ENCODE measurements around the gene ALK.

Gene ALK

DNA sequence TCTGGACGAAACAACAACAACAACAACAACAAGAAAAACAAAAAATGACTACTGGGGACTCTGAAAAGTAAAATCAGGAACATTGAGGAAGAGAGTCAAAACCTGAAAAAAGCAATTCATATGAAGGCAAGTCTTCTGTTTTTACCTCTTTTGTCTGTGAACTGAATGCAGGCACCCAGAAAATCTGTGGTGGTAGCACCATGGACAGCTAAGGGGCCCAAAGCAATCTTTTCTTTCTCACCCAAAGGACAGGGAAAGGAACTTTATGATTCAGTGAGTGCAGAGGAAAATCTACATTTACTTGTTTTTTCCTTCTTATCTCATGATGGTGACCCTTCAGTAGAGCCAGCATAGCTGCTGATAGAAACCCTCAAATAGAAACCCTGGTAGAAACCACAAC, 10.4 kb downstream of the ALK start:
- no peaks in the 10 kb centered on the region for H3K9me3 ChIP-seq
- H3K9ac ChIP-seq = no peak overlapping the region
- TF ChIP-seq Cebpa-rat (IDR thresholded peaks at IDR 0.05) = no peak
- H3K36me3 ChIP-seq = no peaks in the 10 kb centered on the region
- H3K4me2 ChIP-seq = no peak overlapping the region
- H3K27ac ChIP-seq = no peak overlapping the region
- peaks cover 11% of the 10 kb centered on the region for H3K4me1 ChIP-seq
- no peaks in the 10 kb centered on the region for H3K27me3 ChIP-seq
- no peaks in the 10 kb centered on the region for H4K20me1 ChIP-seq
- no peak overlapping the region for H3K4me3 ChIP-seq

DNA sequence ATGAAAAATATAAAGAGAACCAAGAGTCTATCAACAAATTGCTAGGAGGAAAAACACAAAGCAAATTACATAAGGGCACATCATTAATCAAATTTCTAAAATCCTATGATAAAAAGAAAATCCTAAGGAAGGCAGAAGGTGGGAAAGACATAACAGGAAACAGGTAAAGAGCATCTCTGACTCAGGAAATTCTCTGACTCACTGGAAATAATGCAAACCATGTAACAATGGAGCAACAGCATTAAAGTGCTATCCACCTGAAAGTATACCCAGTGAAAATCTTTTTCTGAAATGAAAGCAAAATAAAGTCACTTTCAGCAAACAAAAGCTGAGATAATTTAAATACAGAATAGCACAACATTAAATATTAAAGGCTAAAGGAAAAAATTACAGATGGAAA, 10.9 kb downstream of the ALK start:
- Histone ChIP-seq H3K4me2 (no peak overlapping the region), H3K9ac (no peak overlapping the region), H3K27ac (no peak overlapping the region), H4K20me1 (no peaks in the 10 kb centered on the region), H3K9me3 (no peaks in the 10 kb centered on the region), H3K4me1 (peaks cover 11% of the 10 kb centered on the region), H3K27me3 (no peaks in the 10 kb centered on the region), H3K36me3 (no peaks in the 10 kb centered on the region), H3K4me3 (no peak overlapping the region)
- TF ChIP-seq Cebpa-rat (IDR thresholded peaks at IDR 0.05) = no peak

GRCh38 chr2:29902356-29902755, 19.0 kb downstream of the ALK start:
- Histone ChIP-seq H3K27ac (no peak overlapping the region), H3K36me3 (no peaks in the 10 kb centered on the region), H3K9ac (no peak overlapping the region), H3K27me3 (no peaks in the 10 kb centered on the region), H3K4me1 (no peaks in the 10 kb centered on the region), H3K4me3 (no peak overlapping the region), H3K4me2 (no peak overlapping the region), H3K9me3 (no peaks in the 10 kb centered on the region), H4K20me1 (no peaks in the 10 kb centered on the region)
- TF ChIP-seq Cebpa-rat (IDR thresholded peaks at IDR 0.05) = no peak

- no peak for TF ChIP-seq Cebpa-rat (IDR thresholded peaks at IDR 0.05)
- H3K27ac ChIP-seq = no peak overlapping the region
These were observed 20.3 kb downstream of the ALK start for GRCh38 chr2:29900971-29901633.

DNA sequence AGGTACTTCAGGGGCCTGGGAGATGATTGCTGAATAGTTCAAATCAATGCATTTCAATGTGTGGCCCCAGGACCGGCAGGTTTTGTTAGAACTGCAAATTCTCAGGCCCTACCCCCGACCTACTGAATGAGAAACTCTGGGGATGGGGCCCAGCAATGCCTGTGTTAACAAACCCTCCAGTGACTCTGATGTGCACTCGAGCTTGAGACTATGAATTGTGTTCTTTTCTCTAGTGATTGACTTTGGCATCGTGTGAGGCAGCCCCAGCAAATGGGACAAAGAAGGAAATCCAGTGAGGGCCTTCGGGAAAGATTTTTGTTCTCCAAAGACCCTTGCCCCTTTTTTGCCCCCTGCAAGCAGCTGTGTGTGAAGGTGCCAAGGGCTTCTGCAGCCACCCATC, 22.4 kb downstream of the ALK start:
- Histone ChIP-seq H3K4me1 (no peaks in the 10 kb centered on the region), H3K27ac (no peak overlapping the region), H3K4me2 (no peak overlapping the region), H3K27me3 (no peaks in the 10 kb centered on the region), H3K36me3 (no peaks in the 10 kb centered on the region), H3K9ac (no peak overlapping the region), H3K4me3 (no peak overlapping the region), H3K9me3 (no peaks in the 10 kb centered on the region), H4K20me1 (no peaks in the 10 kb centered on the region)
- TF ChIP-seq Cebpa-rat (IDR thresholded peaks at IDR 0.05) = no peak

More at GRCh38 chr2:29900971-29901633, 20.3 kb downstream of the ALK start:
- Histone ChIP-seq H3K4me3 (no peak overlapping the region), H3K9ac (no peak overlapping the region), H3K4me2 (no peak overlapping the region), H3K4me1 (no peaks in the 10 kb centered on the region), H3K27me3 (no peaks in the 10 kb centered on the region), H4K20me1 (no peaks in the 10 kb centered on the region), H3K36me3 (no peaks in the 10 kb centered on the region), H3K9me3 (no peaks in the 10 kb centered on the region)

- H3K27me3 ChIP-seq = no peaks in the 10 kb centered on the region
- H4K20me1 ChIP-seq = no peaks in the 10 kb centered on the region
- H3K4me2 ChIP-seq = no peak overlapping the region
- TF ChIP-seq Cebpa-rat (IDR thresholded peaks at IDR 0.05) = no peak
- H3K9me3 ChIP-seq = no peaks in the 10 kb centered on the region
- no peak overlapping the region for H3K9ac ChIP-seq
- H3K27ac ChIP-seq = no peak overlapping the region
- no peaks in the 10 kb centered on the region for H3K36me3 ChIP-seq
- H3K4me3 ChIP-seq = no peak overlapping the region
- no peaks in the 10 kb centered on the region for H3K4me1 ChIP-seq
These were observed 26.4 kb downstream of the ALK start for GRCh38 chr2:29894822-29895614.

DNA sequence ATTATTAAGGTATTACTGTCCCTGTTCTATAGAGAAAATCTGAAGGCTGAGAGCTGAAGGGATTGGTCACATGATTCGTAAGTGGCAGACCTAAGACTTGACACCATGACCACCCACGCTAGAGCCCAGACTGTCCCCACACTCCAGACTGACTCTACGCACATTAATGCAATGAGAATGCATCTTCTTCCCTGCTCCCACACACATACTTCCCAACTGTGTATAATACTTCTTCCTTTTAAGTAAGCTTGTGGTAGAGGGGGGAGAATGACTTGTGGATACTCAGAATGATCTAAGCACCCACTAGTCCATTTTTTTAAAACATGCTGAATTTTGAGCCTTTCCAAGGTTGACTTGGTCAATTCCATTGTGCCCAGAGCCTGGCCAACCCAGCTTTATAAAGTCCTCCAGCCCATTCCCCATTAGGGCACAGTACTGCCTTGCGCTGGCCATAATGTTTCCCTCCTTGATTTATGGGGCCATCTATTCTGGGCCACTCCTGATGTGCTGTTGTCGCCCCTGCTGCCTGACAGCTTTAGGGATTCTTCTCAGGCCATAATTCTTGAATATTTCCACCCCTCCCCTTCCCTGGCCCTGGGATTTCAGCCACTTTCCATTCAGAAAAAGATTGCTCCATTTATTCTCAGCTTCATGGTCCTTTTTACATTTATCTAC, 28.7 kb downstream of the ALK start:
- Histone ChIP-seq H3K9me3 (no peaks in the 10 kb centered on the region), H3K27me3 (no peaks in the 10 kb centered on the region), H3K9ac (no peak overlapping the region), H3K4me2 (no peak overlapping the region), H3K4me1 (no peaks in the 10 kb centered on the region), H3K4me3 (no peak overlapping the region), H3K27ac (no peak overlapping the region), H4K20me1 (no peaks in the 10 kb centered on the region), H3K36me3 (no peaks in the 10 kb centered on the region)
- TF ChIP-seq Cebpa-rat (IDR thresholded peaks at IDR 0.05) = no peak

GRCh38 chr2:29881089-29881730, 40.2 kb downstream of the ALK start:
- Histone ChIP-seq H3K4me2 (no peak overlapping the region), H3K9ac (no peak overlapping the region), H3K27me3 (no peaks in the 10 kb centered on the region), H3K9me3 (0 out of 2 replicates have a peak, but pooled peaks cover 6% of the 10 kb centered on the region), H3K4me3 (no peak overlapping the region), H4K20me1 (no peaks in the 10 kb centered on the region), H3K27ac (no peak overlapping the region), H3K4me1 (no peaks in the 10 kb centered on the region), H3K36me3 (no peaks in the 10 kb centered on the region)
- no peak for TF ChIP-seq Cebpa-rat (IDR thresholded peaks at IDR 0.05)

DNA sequence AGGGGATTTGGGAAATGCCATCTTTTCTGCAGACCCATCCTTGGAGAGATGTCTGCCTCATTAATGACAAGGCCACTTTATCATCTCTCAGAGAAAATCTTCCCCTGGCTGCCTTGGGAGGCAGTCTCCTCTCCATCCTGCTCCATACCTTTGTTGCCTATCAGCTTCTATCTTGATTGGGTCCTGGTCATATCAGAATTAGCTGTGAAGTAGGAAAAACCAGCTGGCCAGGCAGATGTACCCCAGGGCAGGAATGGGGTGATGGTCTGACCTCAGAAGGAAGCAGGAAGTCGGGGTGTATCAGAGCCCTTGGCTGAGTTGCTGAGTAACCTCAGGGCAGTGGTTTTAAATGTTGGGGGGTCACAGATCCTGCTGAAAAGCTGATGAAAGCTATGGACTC, 41.3 kb downstream of the ALK start:
- H3K4me2 ChIP-seq = no peak overlapping the region
- no peaks in the 10 kb centered on the region for H3K36me3 ChIP-seq
- no peak for TF ChIP-seq Cebpa-rat (IDR thresholded peaks at IDR 0.05)
- no peak overlapping the region for H3K4me3 ChIP-seq
- H3K9me3 ChIP-seq = 0 out of 2 replicates have a peak, but pooled peaks cover 5% of the 10 kb centered on the region
- H3K27me3 ChIP-seq = no peaks in the 10 kb centered on the region
- no peaks in the 10 kb centered on the region for H3K4me1 ChIP-seq
- H3K27ac ChIP-seq = no peak overlapping the region
- H3K9ac ChIP-seq = no peak overlapping the region
- no peaks in the 10 kb centered on the region for H4K20me1 ChIP-seq

Data from BLaER1 (cell line).